SH-SY5Y (cell line): ENCODE data around the gene LCA5.

ENCODE experiments used
- GATA2 ChIP-seq: IDR thresholded peaks from 2 replicates; pipeline ENCODE4 v1.6.1; 2011; ENCODE audit warnings: mild to moderate bottlenecking, low read depth, low read length
- GATA3 ChIP-seq: IDR thresholded peaks from 2 replicates; pipeline ENCODE4 v1.6.1; 2011; ENCODE audit warnings: low read depth, mild to moderate bottlenecking, low read length, moderate library complexity

The LCA5 gene

DNA sequence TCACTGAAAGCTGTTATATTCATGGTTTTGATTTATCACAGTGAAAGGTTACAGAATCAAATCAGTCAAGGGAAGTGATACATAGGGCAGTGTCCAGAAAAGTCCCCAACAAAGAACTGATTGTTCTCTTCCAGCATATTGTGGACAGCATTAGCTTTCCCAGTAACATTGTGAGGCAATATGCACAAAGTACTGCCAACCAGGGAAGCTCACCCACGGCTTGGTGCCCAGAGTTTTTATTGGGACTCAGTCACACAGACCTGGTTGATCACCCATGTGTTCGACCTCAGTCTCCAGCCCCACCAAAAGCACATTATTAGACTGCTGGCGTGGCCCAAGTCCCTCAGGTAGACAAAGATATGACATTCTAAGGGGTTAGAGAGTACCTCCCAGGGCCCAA is 76.0 kb downstream of the LCA5 start:
- TF ChIP-seq GATA3 (no peak), GATA2 (no peak)

DNA sequence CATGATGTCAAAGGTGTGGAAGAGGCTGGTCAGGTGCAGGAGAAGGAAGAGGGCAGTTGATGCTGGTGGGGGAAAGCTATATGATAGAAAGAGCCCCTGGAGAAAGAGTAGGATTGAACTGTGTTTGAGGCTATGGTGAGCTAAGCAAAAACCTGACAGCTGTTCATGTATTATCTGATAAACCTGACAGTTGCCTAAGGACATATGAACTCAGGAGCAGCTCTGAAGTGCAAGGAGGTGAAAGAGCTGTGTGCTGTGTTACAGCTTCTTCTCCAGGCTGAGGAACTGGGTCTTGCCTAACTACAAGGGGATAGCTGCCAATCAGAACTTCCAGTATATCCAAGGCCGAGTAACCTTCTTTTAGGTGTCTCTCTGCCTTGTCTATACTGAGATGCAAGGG is 81.8 kb downstream of the LCA5 start:
- no peak for TF ChIP-seq GATA3
- TF ChIP-seq GATA2, result no peak; the same call in 1 of the 2 replicates

DNA sequence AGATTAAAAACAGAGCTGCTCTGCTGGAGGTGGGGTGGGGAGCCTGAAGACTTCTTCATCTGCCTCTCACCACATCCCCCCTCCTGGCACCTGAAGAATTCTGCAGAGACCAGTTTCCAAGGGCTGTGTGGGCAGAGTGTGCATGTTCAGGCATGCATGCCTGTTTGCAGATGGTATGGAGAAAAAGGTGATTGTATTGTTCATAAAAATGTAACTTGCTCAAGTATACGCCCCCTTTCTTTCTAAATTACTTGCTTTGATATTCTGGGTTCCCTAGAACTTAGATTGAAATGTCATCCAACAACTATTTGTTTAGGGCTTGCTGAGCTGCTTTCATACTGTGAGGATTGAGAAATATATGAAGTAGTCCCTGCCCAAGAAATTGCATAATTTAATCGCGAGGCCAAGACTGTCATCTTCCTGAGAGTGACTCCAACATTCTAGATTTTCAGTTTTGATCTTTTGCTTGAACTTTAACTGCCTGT is 83.6 kb downstream of the LCA5 start:
- TF ChIP-seq GATA2, result no peak
- TF ChIP-seq GATA3, result no peak

DNA sequence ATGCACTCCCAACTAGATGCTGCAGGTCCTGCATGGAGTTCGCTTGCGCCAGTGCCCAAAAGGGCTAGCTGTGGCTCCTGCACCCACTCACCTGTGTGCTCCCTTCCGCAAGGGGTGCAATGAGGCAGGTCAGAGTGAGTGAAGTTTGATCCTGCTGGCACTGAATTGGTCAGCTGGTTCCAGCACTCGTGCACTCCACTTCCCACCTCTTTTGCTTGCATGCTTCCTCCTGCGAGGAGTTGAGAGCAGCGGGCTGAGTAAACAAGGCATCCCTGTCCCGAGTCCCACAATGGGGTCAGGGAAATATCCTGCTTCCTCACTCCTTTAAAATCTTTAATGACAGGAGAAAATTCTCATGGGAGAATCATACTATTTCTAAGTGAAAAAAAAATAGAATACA is 86.2 kb downstream of the LCA5 start:
- TF ChIP-seq GATA3 (no peak), GATA2 (no peak)

DNA sequence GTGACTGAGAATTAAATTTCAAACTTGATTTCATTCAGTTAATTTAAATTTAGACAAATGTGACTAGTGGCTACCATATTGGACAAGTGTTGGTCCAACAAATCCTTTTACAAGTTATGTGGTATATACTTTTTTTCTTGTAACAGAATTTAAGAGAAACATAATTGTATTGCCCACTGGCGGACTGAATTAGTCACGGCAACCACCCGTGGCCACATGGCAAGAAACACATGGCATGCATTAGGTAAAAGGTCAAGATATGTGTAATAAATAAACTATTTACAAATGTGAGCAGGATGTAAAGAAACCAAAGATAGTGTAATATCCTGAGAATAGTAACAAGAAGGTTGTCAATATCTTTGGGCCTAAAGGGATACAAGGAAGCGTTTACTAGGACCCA is 91.2 kb downstream of the LCA5 start:
- TF ChIP-seq GATA3 (no peak), GATA2 (no peak)

DNA sequence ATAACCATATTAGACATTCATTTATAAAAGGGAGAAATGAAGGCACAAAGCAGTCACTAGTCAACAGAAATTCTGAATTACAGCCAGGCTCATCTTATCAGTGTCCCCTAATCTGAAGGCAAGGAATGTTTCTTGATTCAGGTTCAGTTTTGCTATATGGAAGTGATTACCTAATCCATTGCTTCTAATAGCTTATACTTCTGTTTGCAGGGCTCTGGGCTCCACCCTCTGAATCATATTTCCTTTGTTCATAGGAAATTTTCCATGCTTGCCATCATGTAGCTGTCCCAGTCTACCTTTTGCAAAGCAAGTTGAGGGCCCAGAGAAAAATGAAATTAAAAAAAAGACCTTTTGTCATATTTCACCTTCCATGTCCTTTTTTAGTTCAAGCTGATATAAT is 96.0 kb downstream of the LCA5 start:
- TF ChIP-seq GATA2 (no peak), GATA3 (no peak)

DNA sequence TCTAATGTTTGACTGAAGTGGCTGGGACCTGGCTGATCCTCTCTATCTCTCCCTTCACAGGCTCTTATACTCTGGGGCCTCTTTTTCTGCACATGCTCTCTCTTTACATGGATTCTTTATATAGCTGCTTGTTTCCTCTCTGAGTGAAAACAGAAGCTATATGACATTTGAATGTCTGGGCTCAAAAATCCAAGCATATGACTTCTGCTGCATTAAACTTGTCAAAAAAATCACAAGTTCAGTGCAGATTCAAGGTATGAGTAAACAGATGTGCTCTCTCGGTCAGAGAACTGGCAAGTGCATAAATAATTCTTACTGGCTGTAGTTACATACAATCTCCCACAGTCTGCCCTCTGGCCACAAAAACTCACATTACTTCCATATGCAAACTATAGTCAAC is 96.6 kb downstream of the LCA5 start:
- no peak; the same call in 1 of the 2 replicates for TF ChIP-seq GATA3
- TF ChIP-seq GATA2, result no peak

DNA sequence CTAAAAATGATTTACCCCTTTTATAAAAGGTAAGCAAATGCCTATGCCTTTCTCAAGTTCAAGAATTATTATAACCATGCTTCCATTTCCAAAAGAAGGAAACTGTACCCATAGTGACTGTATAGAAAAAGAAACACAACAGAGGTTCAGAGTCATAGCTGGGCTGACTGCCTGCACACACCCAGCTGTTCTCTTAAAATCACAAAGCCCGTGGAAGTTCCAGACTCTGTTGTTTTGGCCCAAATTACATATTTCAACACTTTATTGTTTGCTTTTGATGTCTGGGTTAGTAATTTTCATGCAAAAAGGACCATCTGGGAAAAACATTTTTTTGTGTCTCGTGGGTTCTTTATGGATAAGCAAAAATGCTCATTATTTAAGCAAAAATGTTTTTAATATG is 99.2 kb downstream of the LCA5 start:
- no peak for TF ChIP-seq GATA2
- TF ChIP-seq GATA3, result no peak

DNA sequence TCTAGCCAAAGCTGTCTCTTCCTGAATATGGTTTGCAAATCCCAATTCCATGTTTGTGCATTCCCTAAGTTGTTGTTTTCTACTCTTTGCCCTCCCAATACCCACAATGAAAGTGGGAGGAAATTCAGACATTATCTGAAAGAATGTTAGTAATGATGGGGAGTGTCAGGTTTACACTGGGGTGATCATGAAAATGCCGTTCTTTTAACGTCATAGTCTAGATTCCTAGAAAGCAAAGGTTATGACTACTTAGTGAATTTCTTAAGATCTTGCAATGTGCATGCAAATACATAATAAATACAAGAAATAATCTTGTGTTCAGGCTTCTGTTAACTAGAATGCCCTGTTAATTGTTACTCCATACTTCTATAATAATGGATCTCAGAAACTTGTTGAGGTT is 101.0 kb downstream of the LCA5 start:
- TF ChIP-seq GATA3 (no peak), GATA2 (no peak)

DNA sequence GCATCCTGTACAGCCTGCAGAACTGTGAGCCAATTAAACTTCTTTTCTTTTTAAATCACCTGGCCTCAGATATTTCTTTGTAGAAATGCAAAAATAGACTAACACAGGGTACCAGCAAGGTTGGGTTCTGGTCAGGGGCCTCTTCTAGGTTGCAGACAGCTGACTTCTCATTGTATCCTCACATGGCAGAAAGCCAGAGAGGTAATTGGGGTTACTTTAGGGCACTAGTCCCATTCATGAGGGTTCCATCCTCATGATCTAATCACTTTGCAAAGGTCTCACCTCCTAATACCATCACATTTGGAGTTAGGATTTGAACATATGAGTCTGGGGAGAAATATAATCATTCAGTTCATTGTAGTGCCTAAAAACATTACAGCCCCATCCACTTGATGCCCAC is 101.5 kb downstream of the LCA5 start:
- TF ChIP-seq GATA2 (no peak), GATA3 (no peak)
